Heart left ventricle (tissue), 13 donors: Measurements from ENCODE around the gene TLCD5.

Experiments
- POLR2A ChIP-seq, 2 donors: fragments of 450-650 bp; IDR thresholded peaks; one replicate each; pipeline ENCODE4 v1.6.1; 2017; ENCODE audit warnings: antibody characterized with exemption in 2 of 2, mild to moderate bottlenecking in 2 of 2, moderate library complexity in 2 of 2
- TF ChIP-seq, protein P1 (sequence below), 12 donors: fragments of 200-600 bp; sonication (generic) in 4 of 12; IDR thresholded peaks; one replicate each; pipeline versions ENCODE4 v1.5.0 to v1.8.0; 2018 to 2022; ENCODE audit warnings: antibody characterized with exemption in 12 of 12, mild to moderate bottlenecking in 5 of 12
- donor health status: ischemic (EF 13 %, LVEDD 7.1; RV severe dilation, severe dysfunction).
- donor health status: DM: no; HTN: yes; CAD: no.
- donor health status: DM: no; HTN: no; CAD: no.
- donor health status: ischemic (EF 25% LVEDD 6.9; RV normal size, moderate dysfunction).
- donor health status: ischemic (EF 25% LVEDD 5.7; RV mildly dilated, moderate dysfunction).
- donor health status: ischemic (EF 35%, LVEDD 5.7; RV mildly dilated, moderate dysfunction).
- donor health status: nonischemic (EF 11% LVEDD 7.7; RV severe dilation, severe dysfunction).
- donor health status: DM: yes; HTN: yes; CAD: no.
- donor health status: PGD.
- donor health status: ischemic (EF 29% LVEDD 5.4; RV normal size, mild dysfunction).
- donor health status: nonischemic (EF 23%, LVEDD 6.1; RV moderate dilation, normal function).

DNA sequence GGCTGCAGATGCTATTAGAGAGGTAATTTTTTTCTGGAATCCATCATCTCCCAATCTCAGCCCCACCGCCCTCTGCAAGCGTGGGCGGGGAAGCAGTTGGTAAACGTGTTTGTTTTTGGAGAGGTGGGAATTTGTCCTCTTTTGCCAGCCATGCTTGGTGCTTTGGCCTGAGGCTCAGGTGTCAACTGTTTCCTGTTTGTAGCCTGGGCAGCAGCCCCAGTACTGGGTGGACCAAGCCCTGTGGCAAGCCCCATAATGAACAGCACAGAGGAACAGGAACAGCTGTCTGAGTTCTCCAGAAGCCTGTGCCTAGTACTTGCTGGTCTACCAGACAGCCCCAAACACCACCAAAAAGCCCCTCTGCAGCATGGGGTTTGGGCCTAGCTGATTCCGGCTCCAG lies 45.6 kb upstream of the TLCD5 start:
- TF ChIP-seq, protein P1, sequence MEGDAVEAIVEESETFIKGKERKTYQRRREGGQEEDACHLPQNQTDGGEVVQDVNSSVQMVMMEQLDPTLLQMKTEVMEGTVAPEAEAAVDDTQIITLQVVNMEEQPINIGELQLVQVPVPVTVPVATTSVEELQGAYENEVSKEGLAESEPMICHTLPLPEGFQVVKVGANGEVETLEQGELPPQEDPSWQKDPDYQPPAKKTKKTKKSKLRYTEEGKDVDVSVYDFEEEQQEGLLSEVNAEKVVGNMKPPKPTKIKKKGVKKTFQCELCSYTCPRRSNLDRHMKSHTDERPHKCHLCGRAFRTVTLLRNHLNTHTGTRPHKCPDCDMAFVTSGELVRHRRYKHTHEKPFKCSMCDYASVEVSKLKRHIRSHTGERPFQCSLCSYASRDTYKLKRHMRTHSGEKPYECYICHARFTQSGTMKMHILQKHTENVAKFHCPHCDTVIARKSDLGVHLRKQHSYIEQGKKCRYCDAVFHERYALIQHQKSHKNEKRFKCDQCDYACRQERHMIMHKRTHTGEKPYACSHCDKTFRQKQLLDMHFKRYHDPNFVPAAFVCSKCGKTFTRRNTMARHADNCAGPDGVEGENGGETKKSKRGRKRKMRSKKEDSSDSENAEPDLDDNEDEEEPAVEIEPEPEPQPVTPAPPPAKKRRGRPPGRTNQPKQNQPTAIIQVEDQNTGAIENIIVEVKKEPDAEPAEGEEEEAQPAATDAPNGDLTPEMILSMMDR (IDR thresholded peaks at IDR 0.05), result no peak
- no peak for TF ChIP-seq POLR2A (IDR thresholded peaks at IDR 0.05)
